IMR-90 (cell line): ENCODE data around the gene EFHC2.

Source experiments
- BHLHE40 ChIP-seq: fragments of 150-350 bp; IDR thresholded peaks from 2 replicates; pipeline ENCODE4 v1.6.1; 2016; ENCODE audit warnings: mild to moderate bottlenecking, low read depth, low read length
- CHD1 ChIP-seq: IDR thresholded peaks from 2 replicates; pipeline ENCODE4 v1.6.1; 2012; ENCODE audit warnings: low read depth, low read length, improper control_type of control experiment
- CTCF ChIP-seq: conservative IDR thresholded peaks from 2 replicates; pipeline ENCODE4 v1.5.1; 2012; ENCODE audit warnings: mild to moderate bottlenecking, low read depth, low read length, improper control_type of control experiment
- ELK1 ChIP-seq: fragments of 150-350 bp; IDR thresholded peaks from 2 replicates; pipeline ENCODE4 v1.6.1; 2016; ENCODE audit warnings: low read depth, mild to moderate bottlenecking, low read length, moderate library complexity, borderline replicate concordance
- FOS ChIP-seq: fragments of 150-350 bp; IDR thresholded peaks from 2 replicates; pipeline ENCODE4 v1.6.1; 2016; ENCODE audit warnings: low read depth, low read length
- MAFK ChIP-seq: IDR thresholded peaks from 2 replicates; pipeline ENCODE4 v1.6.1; 2012; ENCODE audit warnings: low read depth, low read length, improper control_type of control experiment
- MAZ ChIP-seq: IDR thresholded peaks from 2 replicates; pipeline ENCODE4 v1.6.1; 2012; ENCODE audit warnings: low read depth, mild to moderate bottlenecking, low read length, improper control_type of control experiment, moderate library complexity, borderline replicate concordance
- MXI1 ChIP-seq: IDR thresholded peaks from 2 replicates; pipeline ENCODE4 v1.6.1; 2012; ENCODE audit warnings: low read depth, mild to moderate bottlenecking, low read length, moderate library complexity, borderline replicate concordance
- POLR2A ChIP-seq: IDR thresholded peaks from 2 replicates; pipeline ENCODE4 v1.6.1; 2012; ENCODE audit warnings: mild to moderate bottlenecking, low read depth, low read length
- RAD21 ChIP-seq: IDR thresholded peaks from 2 replicates; pipeline ENCODE4 v1.6.1; 2012; ENCODE audit warnings: low read length, improper control_type of control experiment
- RCOR1 ChIP-seq: IDR thresholded peaks from 2 replicates; pipeline ENCODE4 v1.6.1; 2012; ENCODE audit warnings: mild to moderate bottlenecking, low read length, improper control_type of control experiment; ENCODE audit not compliant: insufficient replicate concordance
- RFX5 ChIP-seq: IDR thresholded peaks from 2 replicates; pipeline ENCODE4 v1.8.0; 2012; ENCODE audit warnings: low read depth, mild to moderate bottlenecking, low read length, moderate library complexity
- SMC3 ChIP-seq: fragments of 150-350 bp; IDR thresholded peaks from 2 replicates; pipeline ENCODE4 v1.6.1; 2016; ENCODE audit warnings: low read depth, mild to moderate bottlenecking, antibody characterized with exemption, low read length, moderate library complexity
- USF2 ChIP-seq: fragments of 150-350 bp; IDR thresholded peaks from 2 replicates; pipeline ENCODE4 v1.6.1; 2017; ENCODE audit warnings: mild to moderate bottlenecking, antibody characterized with exemption, low read length, low read depth

GRCh38 chrX:44202596-44202995 is 140.9 kb downstream of the EFHC2 start:
- no peak for TF ChIP-seq MAZ
- no peak for TF ChIP-seq POLR2A
- TF ChIP-seq CTCF: no peak
- no peak for TF ChIP-seq FOS
- TF ChIP-seq MXI1: no peak
- no peak for TF ChIP-seq RFX5
- TF ChIP-seq SMC3: no peak
- no peak for TF ChIP-seq RAD21
- TF ChIP-seq RCOR1: no peak
- no peak for TF ChIP-seq MAFK
- no peak for TF ChIP-seq USF2
- no peak for TF ChIP-seq ELK1
- TF ChIP-seq BHLHE40: no peak
- TF ChIP-seq CHD1: no peak
